CD4-positive, alpha-beta T cell (primary cell): ENCODE measurements around the gene C2CD2L. TPM values are rescaled to one million over a fixed set of nuclear protein-coding genes. Genes with fewer than 3 reads are reported as not detected.

Experiments used
- ATAC-seq: fragments of 200-7000 bp; cut with Tn5 transposase; one replicate; pipeline ENCODE4 v1.10.0; 2022; ENCODE audit warnings: mild to moderate bottlenecking; ENCODE audit not compliant: poor library complexity
- CTCF ChIA-PET: fragments of 350-600 bp; sonication (Branson Sonifier 250); formaldehyde crosslinking; loops from one replicate; lab custom pipeline; 2021; ENCODE audit warnings: antibody characterized with exemption, inconsistent platforms; lab: Charles Lee
- POLR2A ChIA-PET: fragments of 350-600 bp; sonication (Branson Sonifier 250); formaldehyde crosslinking; loops from one replicate; lab custom pipeline; 2021; ENCODE audit warnings: antibody characterized with exemption, inconsistent platforms; lab: Charles Lee
- DNase-seq, 14 experiments: peaks; one replicate each; pipeline ENCODE4 v3.0.0-alpha.2; 2013 to 2020; ENCODE audit warnings: mixed read lengths in 2 of 14
- H3K27ac ChIP-seq, 2 donors: one replicate each; pipeline versions ENCODE4 v1.5.1 to v1.7.0; 2013; ENCODE audit warnings: low read length in 2 of 2, low read depth in 1 of 2, mild to moderate bottlenecking in 1 of 2
- H3K27me3 ChIP-seq, 2 experiments: 1 replicate in 1 of 2; 2 replicates in 1 of 2; pipeline versions ENCODE4 v1.6.1 to v1.7.0; 2013; ENCODE audit warnings: low read length in 2 of 2, control low read depth in 1 of 2, mild to moderate bottlenecking in 1 of 2, moderate library complexity in 1 of 2; ENCODE audit not compliant: insufficient read depth in 2 of 2, control insufficient read depth in 1 of 2
- H3K36me3 ChIP-seq: one replicate; pipeline ENCODE4 v1.6.1; 2013; ENCODE audit warnings: low read length, control low read depth; ENCODE audit not compliant: insufficient read depth
- H3K4me1 ChIP-seq: one replicate; pipeline ENCODE4 v1.6.1; 2013; ENCODE audit warnings: low read length, control low read depth; ENCODE audit not compliant: insufficient read depth
- H3K4me3 ChIP-seq: one replicate; pipeline ENCODE4 v1.5.1; 2013; ENCODE audit warnings: mild to moderate bottlenecking, low read length, moderate library complexity
- H3K9me3 ChIP-seq, 2 experiments: 1 replicate in 1 of 2; 2 replicates in 1 of 2; pipeline versions ENCODE4 v1.6.1 to v1.7.0; 2013; ENCODE audit warnings: low read length in 2 of 2, mild to moderate bottlenecking in 2 of 2, control low read depth in 1 of 2, moderate library complexity in 1 of 2; ENCODE audit not compliant: control insufficient read depth in 1 of 2, insufficient read depth in 1 of 2
- H3K27ac Mint-ChIP-seq: one replicate; pipeline ENCODE4 v1.8.0; 2020; ENCODE audit warnings: mixed read lengths
- H3K27me3 Mint-ChIP-seq: one replicate; pipeline ENCODE4 v1.8.0; 2021; ENCODE audit warnings: mixed read lengths
- H3K36me3 Mint-ChIP-seq: one replicate; pipeline ENCODE4 v1.8.0; 2021; ENCODE audit warnings: low read depth, mixed read lengths
- H3K4me1 Mint-ChIP-seq: one replicate; pipeline ENCODE4 v1.8.0; 2021; ENCODE audit warnings: low read depth, mixed read lengths
- H3K4me3 Mint-ChIP-seq: one replicate; pipeline ENCODE4 v1.8.0; 2020; ENCODE audit warnings: mild to moderate bottlenecking, mixed read lengths
- H3K9me3 Mint-ChIP-seq: one replicate; pipeline ENCODE4 v1.8.0; 2020; ENCODE audit warnings: mixed read lengths
- intact Hi-C, 2 experiments: fragments of 100-400 bp; cut with DNase I in 1 of 2; cut with micrococcal nuclease in 1 of 2; formaldehyde crosslinking; loops; one replicate each; pipeline versions ENCODE4 v1.15.1 to v1.9.0; 2023 to 2025; cut with DNase I, micrococcal nuclease
- total RNA-seq, 174 experiments: library from RNA in 2 of 174; stranded (reverse) in 2 of 174; gene quantifications; one replicate each; pipeline ENCODE4 v1.2.3 and lab custom pipeline; 2021 to 2026
- TF ChIP-seq, protein P1 (sequence below): fragments of 200-600 bp; IDR thresholded peaks from one replicate; pipeline ENCODE4 v1.8.0; 2022; ENCODE audit warnings: antibody characterized with exemption, mild to moderate bottlenecking

Gene C2CD2L
- total RNA-seq, 2 experiments from 2014 or later: 16.0 to 16.2 TPM

DNA sequence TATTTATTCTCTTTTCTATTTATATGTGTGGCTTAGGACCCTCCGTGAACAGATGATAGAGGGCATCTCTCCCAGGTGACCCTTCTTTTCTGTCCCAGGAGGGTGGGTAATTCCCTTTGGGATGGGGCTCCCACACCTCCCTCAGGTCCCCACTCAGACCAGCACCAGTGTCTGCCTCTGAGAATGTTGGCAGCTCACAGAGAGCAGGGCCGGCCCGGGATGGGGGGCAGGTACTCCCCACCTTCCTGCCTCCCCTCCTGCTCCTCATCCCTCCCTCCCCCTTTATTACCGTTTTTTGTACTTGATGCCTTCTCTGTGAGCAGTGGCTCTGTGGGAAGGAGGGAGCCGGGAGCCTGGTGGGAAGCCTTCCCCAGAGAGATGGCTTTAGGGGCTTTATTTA lies 9.5 kb downstream of the C2CD2L start:
- H3K9me3 Mint-ChIP-seq: no peaks in the 10 kb centered on the region
- no peaks in the 10 kb centered on the region for H3K27me3 ChIP-seq
- peak overlapping the region; percentile 71 for H3K4me3 Mint-ChIP-seq
- peaks cover 49% of the 10 kb centered on the region for H3K36me3 ChIP-seq
- H3K27ac Mint-ChIP-seq: peak overlapping the region; percentile 86
- intact Hi-C loops: loop anchor here in 1 of 2 experiments (5.0 kb wide), 1 partner anchor 184 kb away; no protein-coding TSS in a partner anchor
- no peak for DNase-seq
- no peaks in the 10 kb centered on the region for H3K9me3 ChIP-seq
- H3K4me1 Mint-ChIP-seq: peaks cover 37% of the 10 kb centered on the region
- peaks cover 44% of the 10 kb centered on the region for H3K4me1 ChIP-seq
- no peaks in the 10 kb centered on the region for H3K27me3 Mint-ChIP-seq
- CTCF ChIA-PET: no interaction called here
- POLR2A ChIA-PET: interaction anchor here (1.1 to 2.6 kb wide), 5 partner anchors 10 to 49 kb away, joined by 3 to 33 read pairs (median 20); partner anchors contain the start of genes C2CD2L, DPAGT1 and VPS11
- no peak for ATAC-seq
- peak overlapping the region; percentile 59 to 80 for H3K27ac ChIP-seq
- H3K4me3 ChIP-seq: no peak overlapping the region
- TF ChIP-seq, protein P1, sequence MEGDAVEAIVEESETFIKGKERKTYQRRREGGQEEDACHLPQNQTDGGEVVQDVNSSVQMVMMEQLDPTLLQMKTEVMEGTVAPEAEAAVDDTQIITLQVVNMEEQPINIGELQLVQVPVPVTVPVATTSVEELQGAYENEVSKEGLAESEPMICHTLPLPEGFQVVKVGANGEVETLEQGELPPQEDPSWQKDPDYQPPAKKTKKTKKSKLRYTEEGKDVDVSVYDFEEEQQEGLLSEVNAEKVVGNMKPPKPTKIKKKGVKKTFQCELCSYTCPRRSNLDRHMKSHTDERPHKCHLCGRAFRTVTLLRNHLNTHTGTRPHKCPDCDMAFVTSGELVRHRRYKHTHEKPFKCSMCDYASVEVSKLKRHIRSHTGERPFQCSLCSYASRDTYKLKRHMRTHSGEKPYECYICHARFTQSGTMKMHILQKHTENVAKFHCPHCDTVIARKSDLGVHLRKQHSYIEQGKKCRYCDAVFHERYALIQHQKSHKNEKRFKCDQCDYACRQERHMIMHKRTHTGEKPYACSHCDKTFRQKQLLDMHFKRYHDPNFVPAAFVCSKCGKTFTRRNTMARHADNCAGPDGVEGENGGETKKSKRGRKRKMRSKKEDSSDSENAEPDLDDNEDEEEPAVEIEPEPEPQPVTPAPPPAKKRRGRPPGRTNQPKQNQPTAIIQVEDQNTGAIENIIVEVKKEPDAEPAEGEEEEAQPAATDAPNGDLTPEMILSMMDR: no peak
- peaks cover 45% of the 10 kb centered on the region for H3K36me3 Mint-ChIP-seq

GRCh38 chr11:119117004-119117706 lies 10.0 kb downstream of the C2CD2L start:
- Mint-ChIP-seq H3K4me1 (peaks cover 38% of the 10 kb centered on the region), H3K4me3 (no peak overlapping the region), H3K9me3 (no peaks in the 10 kb centered on the region), H3K27me3 (no peaks in the 10 kb centered on the region), H3K27ac (peak overlapping the region; percentile 86), H3K36me3 (peaks cover 44% of the 10 kb centered on the region)
- no peak for DNase-seq
- intact Hi-C loops: loop anchor here in 1 of 2 experiments (5.0 kb wide), 1 partner anchor 185 kb away; no protein-coding TSS in a partner anchor
- ChIA-PET CTCF (interaction anchor here (2.2 kb wide), 1 partner anchor 15 kb away, joined by 4 read pairs; the partner anchor contains the start of gene DPAGT1), POLR2A (interaction anchor here (1.8 to 2.6 kb wide), 3 partner anchors 10 to 22 kb away, joined by 9 to 28 read pairs (median 20); partner anchors contain the start of genes C2CD2L and DPAGT1)
- ATAC-seq: no peak
- peak overlapping the region in 1 of 2 donors; percentile 80 for H3K27ac ChIP-seq
- no peaks in the 10 kb centered on the region for H3K9me3 ChIP-seq
- TF ChIP-seq, protein P1: no peak
- no peaks in the 10 kb centered on the region for H3K27me3 ChIP-seq
- peaks cover 43% of the 10 kb centered on the region for H3K36me3 ChIP-seq
- peaks cover 48% of the 10 kb centered on the region for H3K4me1 ChIP-seq
- H3K4me3 ChIP-seq: no peak overlapping the region

DNA sequence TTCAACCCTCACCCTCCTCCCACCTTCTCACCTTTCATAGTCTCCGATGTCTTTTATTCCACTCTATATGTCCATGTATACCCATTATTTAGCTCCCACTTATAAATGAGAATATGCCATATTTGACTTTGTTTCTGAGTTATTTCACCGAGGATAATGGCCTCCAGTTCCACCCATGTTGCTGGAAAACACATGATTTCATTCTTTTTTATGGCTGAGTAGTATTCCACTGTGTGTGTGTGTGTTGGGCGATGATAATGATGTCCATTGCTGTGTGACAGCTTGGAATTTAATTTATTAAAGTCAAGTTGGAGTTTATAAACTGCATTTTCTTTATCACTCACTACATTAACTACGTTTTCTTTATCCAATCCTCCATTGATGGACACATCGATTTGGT lies 11.1 kb downstream of the C2CD2L start:
- H3K9me3 Mint-ChIP-seq: no peaks in the 10 kb centered on the region
- ChIA-PET POLR2A (interaction anchor here (0.5 to 4.3 kb wide), 5 partner anchors 11 to 27 kb away, joined by 3 to 59 read pairs (median 3); partner anchors contain the start of genes C2CD2L and DPAGT1), CTCF (interaction anchor here (1.0 to 2.2 kb wide), 3 partner anchors 11 to 61 kb away, joined by 3 to 4 read pairs (median 4); partner anchors contain the start of genes C2CD2L and DPAGT1)
- H3K36me3 Mint-ChIP-seq: peaks cover 42% of the 10 kb centered on the region
- no peaks in the 10 kb centered on the region for H3K9me3 ChIP-seq
- no peak overlapping the region for H3K4me3 Mint-ChIP-seq
- H3K27ac ChIP-seq: no peak overlapping the region
- TF ChIP-seq, protein P1: no peak
- intact Hi-C loops: loop anchor here in 1 of 2 experiments (5.0 kb wide), 1 partner anchor 186 kb away; no protein-coding TSS in a partner anchor
- peaks cover 57% of the 10 kb centered on the region for H3K4me1 ChIP-seq
- peaks cover 47% of the 10 kb centered on the region for H3K4me1 Mint-ChIP-seq
- no peaks in the 10 kb centered on the region for H3K27me3 Mint-ChIP-seq
- no peak overlapping the region for H3K4me3 ChIP-seq
- H3K36me3 ChIP-seq: peaks cover 32% of the 10 kb centered on the region
- no peaks in the 10 kb centered on the region for H3K27me3 ChIP-seq
- ATAC-seq: no peak
- H3K27ac Mint-ChIP-seq: no peak overlapping the region
- DNase-seq: no peak
